CD4-positive, alpha-beta T cell (primary cell): ENCODE measurements around the gene KIAA0825. TPM values are rescaled to one million over a fixed set of nuclear protein-coding genes. Genes with fewer than 3 reads are reported as not detected.

Experiments
- ATAC-seq: fragments of 200-7000 bp; cut with Tn5 transposase; one replicate; pipeline ENCODE4 v1.10.0; 2022; ENCODE audit warnings: mild to moderate bottlenecking; ENCODE audit not compliant: poor library complexity
- CTCF ChIA-PET: fragments of 350-600 bp; sonication (Branson Sonifier 250); formaldehyde crosslinking; loops from one replicate; lab custom pipeline; 2021; ENCODE audit warnings: antibody characterized with exemption, inconsistent platforms; lab: Charles Lee
- POLR2A ChIA-PET: fragments of 350-600 bp; sonication (Branson Sonifier 250); formaldehyde crosslinking; loops from one replicate; lab custom pipeline; 2021; ENCODE audit warnings: antibody characterized with exemption, inconsistent platforms; lab: Charles Lee
- DNase-seq, 14 experiments: peaks; one replicate each; pipeline ENCODE4 v3.0.0-alpha.2; 2013 to 2020; ENCODE audit warnings: mixed read lengths in 2 of 14
- H3K27ac ChIP-seq, 2 donors: one replicate each; pipeline versions ENCODE4 v1.5.1 to v1.7.0; 2013; ENCODE audit warnings: low read length in 2 of 2, low read depth in 1 of 2, mild to moderate bottlenecking in 1 of 2
- H3K27me3 ChIP-seq, 2 experiments: 1 replicate in 1 of 2; 2 replicates in 1 of 2; pipeline versions ENCODE4 v1.6.1 to v1.7.0; 2013; ENCODE audit warnings: low read length in 2 of 2, control low read depth in 1 of 2, mild to moderate bottlenecking in 1 of 2, moderate library complexity in 1 of 2; ENCODE audit not compliant: insufficient read depth in 2 of 2, control insufficient read depth in 1 of 2
- H3K36me3 ChIP-seq: one replicate; pipeline ENCODE4 v1.6.1; 2013; ENCODE audit warnings: low read length, control low read depth; ENCODE audit not compliant: insufficient read depth
- H3K4me1 ChIP-seq: one replicate; pipeline ENCODE4 v1.6.1; 2013; ENCODE audit warnings: low read length, control low read depth; ENCODE audit not compliant: insufficient read depth
- H3K4me3 ChIP-seq: one replicate; pipeline ENCODE4 v1.5.1; 2013; ENCODE audit warnings: mild to moderate bottlenecking, low read length, moderate library complexity
- H3K9me3 ChIP-seq, 2 experiments: 1 replicate in 1 of 2; 2 replicates in 1 of 2; pipeline versions ENCODE4 v1.6.1 to v1.7.0; 2013; ENCODE audit warnings: low read length in 2 of 2, mild to moderate bottlenecking in 2 of 2, control low read depth in 1 of 2, moderate library complexity in 1 of 2; ENCODE audit not compliant: control insufficient read depth in 1 of 2, insufficient read depth in 1 of 2
- H3K27ac Mint-ChIP-seq: one replicate; pipeline ENCODE4 v1.8.0; 2020; ENCODE audit warnings: mixed read lengths
- H3K27me3 Mint-ChIP-seq: one replicate; pipeline ENCODE4 v1.8.0; 2021; ENCODE audit warnings: mixed read lengths
- H3K36me3 Mint-ChIP-seq: one replicate; pipeline ENCODE4 v1.8.0; 2021; ENCODE audit warnings: low read depth, mixed read lengths
- H3K4me1 Mint-ChIP-seq: one replicate; pipeline ENCODE4 v1.8.0; 2021; ENCODE audit warnings: low read depth, mixed read lengths
- H3K4me3 Mint-ChIP-seq: one replicate; pipeline ENCODE4 v1.8.0; 2020; ENCODE audit warnings: mild to moderate bottlenecking, mixed read lengths
- H3K9me3 Mint-ChIP-seq: one replicate; pipeline ENCODE4 v1.8.0; 2020; ENCODE audit warnings: mixed read lengths
- CTCF ChIP-seq: fragments of 200-600 bp; IDR thresholded peaks from one replicate; pipeline ENCODE4 v1.8.0; 2022; ENCODE audit warnings: antibody characterized with exemption, mild to moderate bottlenecking
- intact Hi-C, 2 experiments: fragments of 100-400 bp; cut with DNase I in 1 of 2; cut with micrococcal nuclease in 1 of 2; formaldehyde crosslinking; loops; one replicate each; pipeline versions ENCODE4 v1.15.1 to v1.9.0; 2023 to 2025; cut with DNase I, micrococcal nuclease
- total RNA-seq, 174 experiments: library from RNA in 2 of 174; stranded (reverse) in 2 of 174; gene quantifications; one replicate each; pipeline ENCODE4 v1.2.3 and lab custom pipeline; 2021 to 2026

Gene KIAA0825
- total RNA-seq, 2 experiments from 2014 or later, result 1.5 to 1.6 TPM

- DNase-seq (no peak), ATAC-seq (no peak)
- ChIA-PET CTCF (no interaction called here), POLR2A (no interaction called here)
- H3K27me3 Mint-ChIP-seq, result no peaks in the 10 kb centered on the region
- H3K27ac ChIP-seq, result no peak overlapping the region
- no peaks in the 10 kb centered on the region for H3K9me3 Mint-ChIP-seq
- intact Hi-C loops, result no loop called here
- H3K4me1 ChIP-seq, result no peaks in the 10 kb centered on the region
- H3K36me3 ChIP-seq, result no peaks in the 10 kb centered on the region
- H3K9me3 ChIP-seq, result no peaks in the 10 kb centered on the region
- no peak overlapping the region for H3K27ac Mint-ChIP-seq
- H3K27me3 ChIP-seq, result no peaks in the 10 kb centered on the region
- TF ChIP-seq CTCF, result no peak
- no peaks in the 10 kb centered on the region for H3K36me3 Mint-ChIP-seq
- H3K4me3 ChIP-seq, result no peak overlapping the region
- no peaks in the 10 kb centered on the region for H3K4me1 Mint-ChIP-seq
- H3K4me3 Mint-ChIP-seq, result no peak overlapping the region
These were observed 420.4 kb downstream of the KIAA0825 start for GRCh38 chr5:94197970-94198369.

GRCh38 chr5:94196953-94197352 lies 421.5 kb downstream of the KIAA0825 start:
- Histone ChIP-seq H3K4me3 (no peak overlapping the region), H3K27ac (no peak overlapping the region), H3K27me3 (no peaks in the 10 kb centered on the region), H3K36me3 (no peaks in the 10 kb centered on the region), H3K9me3 (no peaks in the 10 kb centered on the region), H3K4me1 (no peaks in the 10 kb centered on the region)
- DNase-seq (no peak), ATAC-seq (no peak)
- CTCF ChIA-PET, result no interaction called here
- H3K9me3 Mint-ChIP-seq, result no peaks in the 10 kb centered on the region
- no peaks in the 10 kb centered on the region for H3K27me3 Mint-ChIP-seq
- no peaks in the 10 kb centered on the region for H3K4me1 Mint-ChIP-seq
- no peaks in the 10 kb centered on the region for H3K36me3 Mint-ChIP-seq
- POLR2A ChIA-PET, result no interaction called here
- no peak overlapping the region for H3K27ac Mint-ChIP-seq
- intact Hi-C loops, result no loop called here
- TF ChIP-seq CTCF, result no peak
- no peak overlapping the region for H3K4me3 Mint-ChIP-seq

GRCh38 chr5:94192658-94193391 lies 425.6 kb downstream of the KIAA0825 start:
- Histone ChIP-seq H3K36me3 (no peaks in the 10 kb centered on the region), H3K9me3 (no peaks in the 10 kb centered on the region), H3K4me3 (no peak overlapping the region), H3K27ac (no peak overlapping the region), H3K27me3 (no peaks in the 10 kb centered on the region), H3K4me1 (no peaks in the 10 kb centered on the region)
- no peak overlapping the region for H3K4me3 Mint-ChIP-seq
- no peaks in the 10 kb centered on the region for H3K36me3 Mint-ChIP-seq
- ATAC-seq (no peak), DNase-seq (no peak)
- ChIA-PET POLR2A (interaction anchor here (0.7 kb wide), 1 partner anchor 769 kb away, joined by 3 read pairs; no protein-coding TSS in a partner anchor), CTCF (no interaction called here)
- H3K9me3 Mint-ChIP-seq, result peaks cover 6% of the 10 kb centered on the region
- TF ChIP-seq CTCF, result no peak
- intact Hi-C loops, result no loop called here
- no peak overlapping the region for H3K27ac Mint-ChIP-seq
- H3K27me3 Mint-ChIP-seq, result no peaks in the 10 kb centered on the region
- no peaks in the 10 kb centered on the region for H3K4me1 Mint-ChIP-seq
